IMR-90 (cell line): ENCODE results near the gene DCTD.

Source experiments
- BHLHE40 ChIP-seq: fragments of 150-350 bp; IDR thresholded peaks from 2 replicates; pipeline ENCODE4 v1.6.1; 2016; ENCODE audit warnings: mild to moderate bottlenecking, low read depth, low read length
- CEBPB ChIP-seq: IDR thresholded peaks from 2 replicates; pipeline ENCODE4 v1.6.1; 2012; ENCODE audit warnings: low read depth, low read length, improper control_type of control experiment
- CHD1 ChIP-seq: IDR thresholded peaks from 2 replicates; pipeline ENCODE4 v1.6.1; 2012; ENCODE audit warnings: low read depth, low read length, improper control_type of control experiment
- CTCF ChIP-seq: conservative IDR thresholded peaks from 2 replicates; pipeline ENCODE4 v1.5.1; 2012; ENCODE audit warnings: mild to moderate bottlenecking, low read depth, low read length, improper control_type of control experiment
- FOS ChIP-seq: fragments of 150-350 bp; IDR thresholded peaks from 2 replicates; pipeline ENCODE4 v1.6.1; 2016; ENCODE audit warnings: low read depth, low read length
- MAFK ChIP-seq: IDR thresholded peaks from 2 replicates; pipeline ENCODE4 v1.6.1; 2012; ENCODE audit warnings: low read depth, low read length, improper control_type of control experiment
- MAZ ChIP-seq: IDR thresholded peaks from 2 replicates; pipeline ENCODE4 v1.6.1; 2012; ENCODE audit warnings: low read depth, mild to moderate bottlenecking, low read length, improper control_type of control experiment, moderate library complexity, borderline replicate concordance
- MXI1 ChIP-seq: IDR thresholded peaks from 2 replicates; pipeline ENCODE4 v1.6.1; 2012; ENCODE audit warnings: low read depth, mild to moderate bottlenecking, low read length, moderate library complexity, borderline replicate concordance
- POLR2A ChIP-seq: IDR thresholded peaks from 2 replicates; pipeline ENCODE4 v1.6.1; 2012; ENCODE audit warnings: mild to moderate bottlenecking, low read depth, low read length
- RAD21 ChIP-seq: IDR thresholded peaks from 2 replicates; pipeline ENCODE4 v1.6.1; 2012; ENCODE audit warnings: low read length, improper control_type of control experiment
- RCOR1 ChIP-seq: IDR thresholded peaks from 2 replicates; pipeline ENCODE4 v1.6.1; 2012; ENCODE audit warnings: mild to moderate bottlenecking, low read length, improper control_type of control experiment; ENCODE audit not compliant: insufficient replicate concordance
- RFX5 ChIP-seq: IDR thresholded peaks from 2 replicates; pipeline ENCODE4 v1.8.0; 2012; ENCODE audit warnings: low read depth, mild to moderate bottlenecking, low read length, moderate library complexity
- SMC3 ChIP-seq: fragments of 150-350 bp; IDR thresholded peaks from 2 replicates; pipeline ENCODE4 v1.6.1; 2016; ENCODE audit warnings: low read depth, mild to moderate bottlenecking, antibody characterized with exemption, low read length, moderate library complexity
- USF2 ChIP-seq: fragments of 150-350 bp; IDR thresholded peaks from 2 replicates; pipeline ENCODE4 v1.6.1; 2017; ENCODE audit warnings: mild to moderate bottlenecking, antibody characterized with exemption, low read length, low read depth

- TF ChIP-seq CEBPB (peak; percentile 75), CTCF (no peak), RAD21 (no peak), POLR2A (no peak), MXI1 (no peak), MAZ (no peak), BHLHE40 (no peak), RCOR1 (no peak), CHD1 (no peak), MAFK (no peak), USF2 (no peak), SMC3 (no peak), RFX5 (no peak), FOS (no peak)
These were observed 14.6 kb upstream of the DCTD start for GRCh38 chr4:182931691-182932345.
